ENCODE measurements around the gene CAPS.

Gene CAPS

GRCh38 chr19:5943623-5944022 lies 29.6 kb downstream of the CAPS start:
- ATAC-seq (ENCODE audit: low read depth) (no peak), DNase-seq (ENCODE audit: low spot score in 2 of 2) (no peak)
- Mint-ChIP-seq H3K9me3 (no peaks in the 10 kb centered on the region), H3K27me3 (no peaks in the 10 kb centered on the region), H3K27ac (no peak overlapping the region), H3K36me3 (peaks cover 13% of the 10 kb centered on the region), H3K4me1 (peaks cover 15% of the 10 kb centered on the region), H3K4me3 (no peak overlapping the region)

GRCh38 chr19:5947435-5947834 lies 33.4 kb downstream of the CAPS start:
- H3K36me3 Mint-ChIP-seq, result peaks cover 16% of the 10 kb centered on the region
- ATAC-seq (ENCODE audit: low read depth), result no peak
- DNase-seq (ENCODE audit: low spot score in 2 of 2), result no peak
- H3K27ac Mint-ChIP-seq, result no peak overlapping the region
- peaks cover 30% of the 10 kb centered on the region for H3K4me1 Mint-ChIP-seq
- H3K9me3 Mint-ChIP-seq, result no peaks in the 10 kb centered on the region
- no peak overlapping the region for H3K4me3 Mint-ChIP-seq
- no peaks in the 10 kb centered on the region for H3K27me3 Mint-ChIP-seq

GRCh38 chr19:5948752-5949564 lies 34.9 kb downstream of the CAPS start:
- no peaks in the 10 kb centered on the region for H3K27me3 Mint-ChIP-seq
- H3K4me1 Mint-ChIP-seq, result peaks cover 41% of the 10 kb centered on the region
- H3K27ac Mint-ChIP-seq, result peak overlapping the region; percentile 31
- H3K4me3 Mint-ChIP-seq, result no peak overlapping the region
- ATAC-seq (ENCODE audit: low read depth) (no peak), DNase-seq (ENCODE audit: low spot score in 2 of 2) (no peak)
- peaks cover 16% of the 10 kb centered on the region for H3K36me3 Mint-ChIP-seq
- H3K9me3 Mint-ChIP-seq, result no peaks in the 10 kb centered on the region

- Mint-ChIP-seq H3K27ac (peak overlapping the region; percentile 31), H3K27me3 (no peaks in the 10 kb centered on the region), H3K9me3 (no peaks in the 10 kb centered on the region), H3K4me3 (no peak overlapping the region), H3K36me3 (peaks cover 20% of the 10 kb centered on the region), H3K4me1 (peaks cover 47% of the 10 kb centered on the region)
- no peak for ATAC-seq (ENCODE audit: low read depth)
- DNase-seq (ENCODE audit: low spot score in 2 of 2), result no peak
Observed at GRCh38 chr19:5949792-5950305, 35.8 kb downstream of the CAPS start.

- DNase-seq (ENCODE audit: low spot score in 2 of 2), result no peak
- Mint-ChIP-seq H3K27ac (peak overlapping the region; percentile 62), H3K4me1 (peaks cover 45% of the 10 kb centered on the region), H3K36me3 (peaks cover 14% of the 10 kb centered on the region), H3K9me3 (no peaks in the 10 kb centered on the region), H3K27me3 (no peaks in the 10 kb centered on the region), H3K4me3 (no peak overlapping the region)
- no peak for ATAC-seq (ENCODE audit: low read depth)
Observed at GRCh38 chr19:5950741-5951140, 36.7 kb downstream of the CAPS start.

GRCh38 chr19:5951338-5951861 lies 37.3 kb downstream of the CAPS start:
- DNase-seq (ENCODE audit: low spot score in 2 of 2), result peak; percentile 18 to 27
- peak overlapping the region; percentile 34 for H3K4me3 Mint-ChIP-seq
- H3K36me3 Mint-ChIP-seq, result peaks cover 8% of the 10 kb centered on the region
- ATAC-seq (ENCODE audit: low read depth), result peak; percentile 94
- H3K9me3 Mint-ChIP-seq, result no peaks in the 10 kb centered on the region
- H3K27ac Mint-ChIP-seq, result peak overlapping the region; percentile 62
- H3K4me1 Mint-ChIP-seq, result peaks cover 44% of the 10 kb centered on the region
- H3K27me3 Mint-ChIP-seq, result no peaks in the 10 kb centered on the region

- ATAC-seq (ENCODE audit: low read depth) (no peak), DNase-seq (ENCODE audit: low spot score in 2 of 2) (no peak)
- no peaks in the 10 kb centered on the region for H3K27me3 Mint-ChIP-seq
- peaks cover 45% of the 10 kb centered on the region for H3K4me1 Mint-ChIP-seq
- peak overlapping the region; percentile 64 for H3K27ac Mint-ChIP-seq
- no peak overlapping the region for H3K4me3 Mint-ChIP-seq
- H3K9me3 Mint-ChIP-seq, result no peaks in the 10 kb centered on the region
- H3K36me3 Mint-ChIP-seq, result peaks cover 7% of the 10 kb centered on the region
Observed at GRCh38 chr19:5952193-5953029, 38.4 kb downstream of the CAPS start.

- DNase-seq (ENCODE audit: low spot score in 2 of 2), result no peak
- H3K4me3 Mint-ChIP-seq, result no peak overlapping the region
- H3K36me3 Mint-ChIP-seq, result peaks cover 9% of the 10 kb centered on the region
- H3K4me1 Mint-ChIP-seq, result peaks cover 45% of the 10 kb centered on the region
- peak overlapping the region; percentile 64 for H3K27ac Mint-ChIP-seq
- H3K9me3 Mint-ChIP-seq, result no peaks in the 10 kb centered on the region
- ATAC-seq (ENCODE audit: low read depth), result no peak
- H3K27me3 Mint-ChIP-seq, result no peaks in the 10 kb centered on the region
Observed at GRCh38 chr19:5953030-5953589, 39.1 kb downstream of the CAPS start.

- ATAC-seq (ENCODE audit: low read depth), result no peak
- Mint-ChIP-seq H3K36me3 (peaks cover 10% of the 10 kb centered on the region), H3K4me1 (peaks cover 47% of the 10 kb centered on the region), H3K9me3 (no peaks in the 10 kb centered on the region), H3K4me3 (no peak overlapping the region), H3K27me3 (no peaks in the 10 kb centered on the region), H3K27ac (peak overlapping the region; percentile 64)
- DNase-seq (ENCODE audit: low spot score in 2 of 2), result no peak
Observed at GRCh38 chr19:5953680-5954213, 39.7 kb downstream of the CAPS start.

- no peaks in the 10 kb centered on the region for H3K27me3 Mint-ChIP-seq
- peak overlapping the region; percentile 64 for H3K27ac Mint-ChIP-seq
- ATAC-seq (ENCODE audit: low read depth), result no peak
- DNase-seq (ENCODE audit: low spot score in 2 of 2), result no peak
- H3K36me3 Mint-ChIP-seq, result peaks cover 10% of the 10 kb centered on the region
- peaks cover 51% of the 10 kb centered on the region for H3K4me1 Mint-ChIP-seq
- H3K9me3 Mint-ChIP-seq, result no peaks in the 10 kb centered on the region
- H3K4me3 Mint-ChIP-seq, result no peak overlapping the region
Observed at GRCh38 chr19:5954293-5954692, 40.2 kb downstream of the CAPS start.

- no peaks in the 10 kb centered on the region for H3K27me3 Mint-ChIP-seq
- H3K36me3 Mint-ChIP-seq, result peaks cover 7% of the 10 kb centered on the region
- DNase-seq (ENCODE audit: low spot score in 2 of 2) (no peak), ATAC-seq (ENCODE audit: low read depth) (no peak)
- no peak overlapping the region for H3K27ac Mint-ChIP-seq
- H3K4me1 Mint-ChIP-seq, result peaks cover 54% of the 10 kb centered on the region
- no peaks in the 10 kb centered on the region for H3K9me3 Mint-ChIP-seq
- H3K4me3 Mint-ChIP-seq, result no peak overlapping the region
Observed at GRCh38 chr19:5955636-5955935, 41.5 kb downstream of the CAPS start.

GRCh38 chr19:5956323-5956722 lies 42.3 kb downstream of the CAPS start:
- Mint-ChIP-seq H3K4me3 (no peak overlapping the region), H3K4me1 (peaks cover 55% of the 10 kb centered on the region), H3K36me3 (peaks cover 7% of the 10 kb centered on the region), H3K27me3 (no peaks in the 10 kb centered on the region), H3K9me3 (no peaks in the 10 kb centered on the region), H3K27ac (peak overlapping the region; percentile 56)
- no peak for ATAC-seq (ENCODE audit: low read depth)
- DNase-seq (ENCODE audit: low spot score in 2 of 2), result no peak

- ATAC-seq (ENCODE audit: low read depth) (no peak), DNase-seq (ENCODE audit: low spot score in 2 of 2) (no peak)
- Mint-ChIP-seq H3K36me3 (peaks cover 7% of the 10 kb centered on the region), H3K27me3 (no peaks in the 10 kb centered on the region), H3K4me1 (peaks cover 53% of the 10 kb centered on the region), H3K4me3 (no peak overlapping the region), H3K27ac (peak overlapping the region; percentile 56), H3K9me3 (no peaks in the 10 kb centered on the region)
Observed at GRCh38 chr19:5956728-5957127, 42.7 kb downstream of the CAPS start.

- Mint-ChIP-seq H3K4me3 (no peak overlapping the region), H3K4me1 (peaks cover 55% of the 10 kb centered on the region), H3K36me3 (peaks cover 7% of the 10 kb centered on the region), H3K27me3 (no peaks in the 10 kb centered on the region), H3K9me3 (no peaks in the 10 kb centered on the region), H3K27ac (no peak overlapping the region)
- DNase-seq (ENCODE audit: low spot score in 2 of 2) (no peak), ATAC-seq (ENCODE audit: low read depth) (no peak)
Observed at GRCh38 chr19:5957170-5957569, 43.1 kb downstream of the CAPS start.
